Stimulated activated naive B cell treated with anti-CD40 and anti-IgM and Interleukin-4, amounts not matched to agents 10 μg/mL and 1 μg/mL and 100 μg/mL, for 72 hours (primary cell): ENCODE results near the gene HRG.
"Not testable (repeated sequence)": the region's sequence is repeated elsewhere in the genome, so short reads cannot be mapped to it uniquely, and the experiment has no call there.

Source experiments
- ATAC-seq, 2 donors: fragments of 150-1000 bp; cut with Tn5 transposase; replicated peaks; 2 replicates each; pipeline ENCODE4 v1.10.0; 2021; ENCODE audit warnings: moderate library complexity in 1 of 2
- DNase-seq: peaks from one replicate; pipeline ENCODE4 v3.0.0; 2021
- H3K27ac Mint-ChIP-seq: one replicate; pipeline ENCODE4 v1.8.0; 2022; ENCODE audit warnings: mild to moderate bottlenecking, mixed read lengths
- H3K27me3 Mint-ChIP-seq, 2 donors: one replicate each; pipeline ENCODE4 v1.8.0; 2022; ENCODE audit warnings: mixed read lengths in 2 of 2
- H3K36me3 Mint-ChIP-seq, 2 donors: one replicate each; pipeline ENCODE4 v1.8.0; 2022; ENCODE audit warnings: mixed read lengths in 2 of 2, mild to moderate bottlenecking in 1 of 2
- H3K4me1 Mint-ChIP-seq, 2 donors: one replicate each; pipeline ENCODE4 v1.8.0; 2022; ENCODE audit warnings: mixed read lengths in 2 of 2, mild to moderate bottlenecking in 1 of 2
- H3K4me3 Mint-ChIP-seq, 2 donors: one replicate each; pipeline ENCODE4 v1.8.0; 2022; ENCODE audit warnings: mild to moderate bottlenecking in 2 of 2, mixed read lengths in 2 of 2, moderate library complexity in 1 of 2
- H3K9me3 Mint-ChIP-seq, 2 donors: one replicate each; pipeline ENCODE4 v1.8.0; 2022; ENCODE audit warnings: mixed read lengths in 2 of 2, mild to moderate bottlenecking in 1 of 2

The HRG gene

DNA sequence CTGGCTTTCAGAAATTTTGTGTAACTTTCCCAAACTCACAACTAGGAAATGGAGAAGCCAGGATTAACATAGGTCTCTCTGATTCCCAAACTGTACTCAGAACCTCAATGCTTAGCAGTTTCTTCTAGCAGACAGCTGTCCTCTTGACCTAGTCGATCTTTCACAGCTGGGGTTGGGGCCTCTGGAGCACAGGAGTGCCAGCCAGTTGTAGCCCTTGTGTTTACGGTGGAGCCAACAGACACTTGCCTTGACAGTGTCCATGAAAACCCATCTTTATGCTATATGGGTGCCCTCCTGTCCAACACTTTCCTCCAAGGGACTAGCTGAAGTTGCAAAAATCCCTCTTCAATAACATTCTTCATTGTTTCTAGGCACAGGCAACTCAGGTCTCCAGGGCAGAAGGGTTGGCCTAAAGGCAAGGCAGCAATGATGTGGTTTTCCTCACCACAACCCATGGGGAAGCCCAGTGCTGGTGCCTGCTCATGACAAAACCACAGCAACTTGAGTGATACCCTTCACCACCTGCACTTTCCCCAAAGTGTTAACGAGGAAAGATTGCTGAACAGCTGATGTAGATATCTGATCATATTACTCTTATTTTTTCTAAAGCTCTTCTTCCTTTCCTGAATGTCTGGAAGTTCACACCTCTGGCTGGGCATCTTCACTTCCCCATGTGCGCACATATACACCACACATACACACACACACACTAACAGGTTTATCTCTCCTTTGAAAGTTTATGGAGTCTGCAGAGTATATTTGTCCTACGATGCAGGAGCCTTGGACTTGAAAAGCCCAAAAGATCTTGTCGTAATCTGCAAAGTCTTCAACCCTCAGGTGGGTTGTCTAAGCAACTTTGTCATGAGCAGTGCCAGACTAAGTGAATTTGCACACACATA is 40.3 kb downstream of the HRG start:
- no peak overlapping the region for H3K27ac Mint-ChIP-seq
- DNase-seq, result peak; percentile 26

DNA sequence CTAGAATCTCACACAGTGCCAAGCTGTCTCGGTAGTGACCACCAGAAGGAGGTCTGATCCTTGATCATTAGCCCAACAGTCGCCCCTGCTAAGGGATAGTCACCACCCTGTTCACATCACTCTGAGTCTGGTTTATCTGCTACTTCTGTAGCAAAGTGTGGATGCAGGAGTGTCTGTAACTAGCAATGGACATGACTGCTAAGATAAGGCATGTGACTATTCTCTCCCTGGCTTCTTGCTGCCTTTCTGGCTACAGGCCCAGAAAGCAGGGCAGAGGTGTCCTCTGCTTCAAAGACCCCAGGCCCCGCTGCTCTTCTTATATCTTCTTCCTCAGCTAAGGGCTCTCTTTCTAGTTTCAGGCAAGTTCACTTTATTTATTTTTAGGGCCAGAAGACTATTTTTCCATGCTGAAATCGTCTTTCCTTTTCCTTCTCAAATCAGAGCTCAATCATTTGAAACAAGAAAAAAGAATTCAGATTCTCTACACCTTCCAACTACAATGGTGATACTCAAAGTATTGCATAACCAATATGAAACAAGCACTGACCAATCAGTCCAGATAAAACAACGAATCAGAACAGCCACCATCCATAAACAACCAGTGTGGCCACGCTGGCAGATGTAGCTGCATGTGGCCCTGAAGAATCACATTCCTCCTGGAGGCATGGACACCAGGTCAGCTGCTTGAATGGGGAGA is 43.3 kb downstream of the HRG start:
- no peak overlapping the region for H3K27ac Mint-ChIP-seq
- H3K9me3 Mint-ChIP-seq, result no peaks in the 10 kb centered on the region
- H3K4me1 Mint-ChIP-seq, result peaks cover 4 to 8% of the 10 kb centered on the region in 2 donors
- no peak for DNase-seq
- ATAC-seq, result no peak
- peaks cover 27 to 52% of the 10 kb centered on the region in 2 donors for H3K27me3 Mint-ChIP-seq
- no peaks in the 10 kb centered on the region for H3K36me3 Mint-ChIP-seq
- no peak overlapping the region for H3K4me3 Mint-ChIP-seq

More for the DNA sequence above, 40.3 kb downstream of the HRG start:
- H3K9me3 Mint-ChIP-seq, result no peaks in the 10 kb centered on the region
- no peaks in the 10 kb centered on the region for H3K36me3 Mint-ChIP-seq
- H3K27me3 Mint-ChIP-seq, result peaks cover 25 to 49% of the 10 kb centered on the region in 2 donors
- no peak overlapping the region for H3K4me3 Mint-ChIP-seq
- ATAC-seq, result peak; percentile 98 to 99
- H3K4me1 Mint-ChIP-seq, result peaks cover 4 to 8% of the 10 kb centered on the region in 2 donors

GRCh38 chr3:186710694-186711093 is 44.9 kb downstream of the HRG start:
- not testable (repeated sequence) for H3K4me3 Mint-ChIP-seq, ATAC-seq, DNase-seq, H3K27ac Mint-ChIP-seq, H3K36me3 Mint-ChIP-seq, H3K9me3 Mint-ChIP-seq, H3K4me1 Mint-ChIP-seq
- H3K27me3 Mint-ChIP-seq, result peaks cover 25 to 39% of the 10 kb centered on the region in 2 donors

DNA sequence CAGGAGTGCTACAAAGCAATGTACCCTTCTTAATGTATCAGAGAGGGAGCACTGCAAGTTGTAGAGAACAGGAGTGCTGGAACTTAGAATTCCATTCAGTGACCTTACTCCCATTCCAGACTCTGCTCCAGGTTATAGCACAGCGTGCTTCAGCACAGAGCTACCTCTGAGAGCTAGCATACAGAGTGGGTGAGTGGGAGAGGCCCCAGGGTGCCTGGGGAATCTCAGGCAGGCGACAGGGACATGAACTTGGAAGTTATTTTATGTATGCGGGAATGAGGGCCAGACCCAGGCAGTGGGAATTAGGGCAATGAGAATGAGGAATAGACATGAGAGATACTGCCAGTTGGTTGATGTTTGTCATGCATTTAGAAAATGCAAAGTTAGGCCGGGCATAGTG is 47.7 kb downstream of the HRG start:
- Mint-ChIP-seq H3K4me1 (peaks cover 0 to 5% of the 10 kb centered on the region in 2 donors), H3K9me3 (no peaks in the 10 kb centered on the region), H3K36me3 (no peaks in the 10 kb centered on the region), H3K27ac (no peak overlapping the region), H3K4me3 (no peak overlapping the region), H3K27me3 (peaks cover 5 to 17% of the 10 kb centered on the region in 2 donors)
- DNase-seq, result no peak
- ATAC-seq, result no peak

GRCh38 chr3:186717039-186717457 is 51.2 kb downstream of the HRG start, which contains the start of gene KNG1:
Gene KNG1 (plus strand): TSS chr3:186717359. CDS start chr3:186717543, 184 bp downstream.
- Mint-ChIP-seq H3K4me1 (peaks cover 0 to 5% of the 10 kb centered on the region in 2 donors), H3K4me3 (no peak within 1 kb of the TSS)
- ATAC-seq, result no peak

DNA sequence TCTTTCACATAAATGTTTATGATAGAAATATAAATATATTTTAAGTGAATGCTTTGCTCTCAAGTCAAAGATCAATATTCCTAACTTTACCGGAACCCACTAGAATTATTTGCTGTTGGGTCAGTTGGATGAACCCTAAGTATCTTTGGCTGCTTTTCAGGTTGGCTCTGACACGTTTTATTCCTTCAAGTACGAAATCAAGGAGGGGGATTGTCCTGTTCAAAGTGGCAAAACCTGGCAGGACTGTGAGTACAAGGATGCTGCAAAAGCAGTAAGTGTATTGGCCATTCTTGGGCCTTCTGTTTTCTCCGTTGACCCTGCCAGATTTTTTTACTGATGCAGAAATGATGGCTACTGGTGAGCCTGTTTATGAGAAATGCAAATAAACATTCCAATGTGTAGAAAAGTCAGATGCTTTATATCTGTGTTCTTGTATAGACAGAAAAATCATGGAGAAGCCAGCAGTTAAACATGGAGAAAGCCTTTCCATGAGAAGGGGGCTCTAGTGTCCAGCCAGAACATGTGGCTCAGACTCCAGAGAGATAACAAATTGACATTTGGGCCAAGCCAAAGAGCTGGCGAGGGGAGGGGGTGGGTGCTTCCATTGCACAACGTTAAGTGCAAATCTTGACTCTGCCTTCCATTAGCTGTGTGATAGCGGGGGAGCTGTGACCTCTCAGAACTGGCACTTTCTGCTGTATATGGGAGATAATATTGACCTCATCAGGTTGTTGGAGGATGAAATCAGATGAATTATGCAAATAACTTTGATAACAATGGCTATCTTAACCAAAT is 54.3 kb downstream of the HRG start:
- H3K27me3 Mint-ChIP-seq, result peaks cover 0 to 2% of the 10 kb centered on the region in 2 donors
- no peak for ATAC-seq
- peaks cover 0 to 3% of the 10 kb centered on the region in 2 donors for H3K4me1 Mint-ChIP-seq
- H3K4me3 Mint-ChIP-seq, result no peak overlapping the region
- H3K27ac Mint-ChIP-seq, result no peak overlapping the region
- H3K9me3 Mint-ChIP-seq, result no peaks in the 10 kb centered on the region
- DNase-seq, result no peak
- H3K36me3 Mint-ChIP-seq, result no peaks in the 10 kb centered on the region

More at GRCh38 chr3:186717039-186717457, 51.2 kb downstream of the HRG start, which contains the start of gene KNG1:
- Mint-ChIP-seq H3K27ac (no peak within 1 kb of the TSS), H3K36me3 (no peaks in the 10 kb centered on the region), H3K9me3 (no peaks in the 10 kb centered on the region), H3K27me3 (peaks cover 0 to 5% of the 10 kb centered on the region in 2 donors)
- no peak for DNase-seq

- no peaks in the 10 kb centered on the region for H3K9me3 Mint-ChIP-seq
- peaks cover 0 to 4% of the 10 kb centered on the region in 2 donors for H3K27me3 Mint-ChIP-seq
- no peaks in the 10 kb centered on the region for H3K36me3 Mint-ChIP-seq
- no peak overlapping the region for H3K27ac Mint-ChIP-seq
- ATAC-seq (no peak), DNase-seq (no peak)
- H3K4me3 Mint-ChIP-seq, result no peak overlapping the region
- H3K4me1 Mint-ChIP-seq, result peaks cover 0 to 3% of the 10 kb centered on the region in 2 donors
These were observed 56.6 kb downstream of the HRG start for GRCh38 chr3:186722457-186722856.

DNA sequence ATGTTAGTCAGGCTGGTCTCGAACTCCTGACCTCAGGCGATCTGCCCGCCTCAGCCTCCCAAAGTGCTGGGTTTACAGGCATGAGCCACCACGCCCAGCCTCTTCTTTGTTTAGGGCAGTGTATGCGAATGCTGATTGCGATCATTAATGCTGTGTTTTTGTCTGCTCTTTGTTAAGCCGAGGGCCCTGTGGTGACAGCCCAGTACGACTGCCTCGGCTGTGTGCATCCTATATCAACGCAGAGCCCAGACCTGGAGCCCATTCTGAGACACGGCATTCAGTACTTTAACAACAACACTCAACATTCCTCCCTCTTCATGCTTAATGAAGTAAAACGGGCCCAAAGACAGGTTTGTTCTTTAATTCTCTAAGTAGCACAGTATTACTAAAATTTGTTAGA is 59.1 kb downstream of the HRG start:
- ATAC-seq, result no peak
- H3K27me3 Mint-ChIP-seq, result peaks cover 0 to 7% of the 10 kb centered on the region in 2 donors
- H3K27ac Mint-ChIP-seq, result no peak overlapping the region
- H3K4me1 Mint-ChIP-seq, result peaks cover 0 to 3% of the 10 kb centered on the region in 2 donors
- no peaks in the 10 kb centered on the region for H3K36me3 Mint-ChIP-seq
- no peak overlapping the region for H3K4me3 Mint-ChIP-seq
- DNase-seq, result no peak
- H3K9me3 Mint-ChIP-seq, result no peaks in the 10 kb centered on the region
